ENCODE data around the gene RERE.

RERE gene

GRCh38 chr1:8555582-8555981 lies 261.9 kb downstream of the RERE start:
- TF ChIP-seq CTCF (IDR thresholded peaks at IDR 0.05; ENCODE audit: extremely low read depth, missing control alignments) = no peak
- DNase-seq (ENCODE audit: low spot score) = no peak

- TF ChIP-seq CTCF (IDR thresholded peaks at IDR 0.05; ENCODE audit: extremely low read depth, missing control alignments) = no peak
- no peak for DNase-seq (ENCODE audit: low spot score)
These were observed 262.4 kb downstream of the RERE start for GRCh38 chr1:8554956-8555534.

GRCh38 chr1:8552820-8553397 lies 264.5 kb downstream of the RERE start:
- TF ChIP-seq CTCF (IDR thresholded peaks at IDR 0.05; ENCODE audit: extremely low read depth, missing control alignments) = no peak

GRCh38 chr1:8551613-8552489 lies 265.6 kb downstream of the RERE start:
- DNase-seq (ENCODE audit: low spot score) = no peak
- TF ChIP-seq CTCF (IDR thresholded peaks at IDR 0.05; ENCODE audit: extremely low read depth, missing control alignments) = no peak

More at GRCh38 chr1:8552820-8553397, 264.5 kb downstream of the RERE start:
- DNase-seq (ENCODE audit: low spot score) = no peak

DNA sequence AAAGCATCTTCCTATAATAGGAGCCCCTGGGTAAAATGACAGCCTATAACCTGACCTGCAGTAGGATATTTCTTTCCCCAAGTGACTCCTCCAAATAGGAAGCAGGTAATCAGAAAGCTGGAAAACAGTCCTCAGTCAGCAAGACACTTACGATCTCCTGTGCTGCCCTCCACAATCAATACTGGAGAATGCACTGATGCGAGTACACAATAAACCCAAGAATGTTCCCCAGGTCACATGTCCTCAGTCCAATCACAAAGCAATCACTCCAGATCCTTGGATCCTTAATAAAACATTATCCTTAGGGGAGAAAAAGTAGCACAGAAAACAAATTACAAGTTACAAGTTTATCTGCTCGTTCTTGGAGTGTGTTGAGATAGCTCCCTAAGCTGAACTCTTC lies 266.4 kb downstream of the RERE start:
- TF ChIP-seq CTCF (IDR thresholded peaks at IDR 0.05; ENCODE audit: extremely low read depth, missing control alignments) = no peak
- no peak for DNase-seq (ENCODE audit: low spot score)

DNA sequence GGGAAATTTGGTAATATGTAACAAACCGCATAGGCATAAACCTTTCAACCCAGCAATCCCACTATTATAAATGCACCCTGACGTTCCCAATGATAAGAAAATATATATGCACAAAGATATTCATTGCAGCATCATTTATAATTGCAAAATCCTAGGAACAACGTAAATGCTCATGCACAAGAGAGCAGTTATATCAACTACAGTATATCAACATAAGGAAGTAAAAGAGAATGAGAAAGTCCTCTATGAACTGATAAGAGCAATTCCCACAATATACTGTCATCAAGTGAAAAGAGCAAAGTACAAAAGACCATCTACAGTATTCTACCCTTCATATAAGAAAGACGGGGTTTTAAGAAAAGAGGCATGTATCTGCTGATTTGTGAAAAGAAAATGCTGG lies 269.6 kb downstream of the RERE start:
- no peak for DNase-seq (ENCODE audit: low spot score)
- no peak for TF ChIP-seq CTCF (IDR thresholded peaks at IDR 0.05; ENCODE audit: extremely low read depth, missing control alignments)

DNA sequence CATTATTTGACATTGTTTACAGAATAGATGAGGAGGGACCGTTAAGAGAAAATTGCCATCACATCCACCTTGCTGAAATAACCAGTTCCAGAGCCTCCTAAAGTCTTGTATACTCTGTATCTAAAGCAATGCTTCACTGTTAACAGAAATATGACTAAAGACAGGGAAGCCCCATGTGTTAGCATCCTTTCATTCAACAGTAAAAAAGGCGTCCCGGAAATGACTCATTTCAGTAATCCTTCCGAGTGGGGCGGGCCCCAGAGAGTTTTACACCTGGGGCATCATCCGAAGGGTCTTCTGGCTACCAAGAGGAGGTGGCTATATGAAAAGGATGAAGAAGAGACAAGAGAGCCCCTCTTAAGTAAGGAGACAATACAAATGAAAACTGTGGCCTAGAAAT lies 272.4 kb downstream of the RERE start:
- no peak for DNase-seq (ENCODE audit: low spot score)
- no peak for TF ChIP-seq CTCF (IDR thresholded peaks at IDR 0.05; ENCODE audit: extremely low read depth, missing control alignments)
